Middle frontal gyrus (tissue), 1 donor: ENCODE data around the gene PKP4.
"Not testable (repeated sequence)": the region's sequence is repeated elsewhere in the genome, so short reads cannot be mapped to it uniquely, and the experiment has no call there.

Experiments used
- DNase-seq: peaks from one replicate; pipeline ENCODE4 v3.0.0-alpha.2; 2015; ENCODE audit warnings: low spot score; ENCODE audit errors: extremely low spot score

The PKP4 gene

GRCh38 chr2:158464426-158465281 is 7.9 kb downstream of the PKP4 start:
- no peak for DNase-seq

DNA sequence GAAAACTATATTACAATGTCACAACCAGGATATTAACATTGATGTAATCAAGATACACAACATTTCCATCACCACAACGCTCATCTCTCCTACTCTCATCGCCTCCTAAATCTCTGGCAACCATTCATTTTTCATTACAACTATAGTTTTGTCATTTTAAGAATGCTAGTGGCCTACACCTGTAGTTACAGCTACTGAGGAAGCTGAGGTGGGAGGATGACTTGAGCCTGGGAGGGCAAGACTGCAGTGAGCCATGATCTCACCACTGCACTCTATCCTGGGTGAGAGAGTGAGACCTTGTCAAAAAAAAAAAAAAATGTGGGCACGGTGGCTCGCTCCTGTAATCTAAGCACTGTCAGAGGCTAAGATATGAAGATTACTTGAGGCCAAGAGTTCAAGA is 10.5 kb downstream of the PKP4 start:
- no peak for DNase-seq

- DNase-seq, result not testable (repeated sequence)
Measured at GRCh38 chr2:158472829-158473228, 16.1 kb downstream of the PKP4 start.

GRCh38 chr2:158473300-158473699 is 16.5 kb downstream of the PKP4 start:
- not testable (repeated sequence) for DNase-seq

DNA sequence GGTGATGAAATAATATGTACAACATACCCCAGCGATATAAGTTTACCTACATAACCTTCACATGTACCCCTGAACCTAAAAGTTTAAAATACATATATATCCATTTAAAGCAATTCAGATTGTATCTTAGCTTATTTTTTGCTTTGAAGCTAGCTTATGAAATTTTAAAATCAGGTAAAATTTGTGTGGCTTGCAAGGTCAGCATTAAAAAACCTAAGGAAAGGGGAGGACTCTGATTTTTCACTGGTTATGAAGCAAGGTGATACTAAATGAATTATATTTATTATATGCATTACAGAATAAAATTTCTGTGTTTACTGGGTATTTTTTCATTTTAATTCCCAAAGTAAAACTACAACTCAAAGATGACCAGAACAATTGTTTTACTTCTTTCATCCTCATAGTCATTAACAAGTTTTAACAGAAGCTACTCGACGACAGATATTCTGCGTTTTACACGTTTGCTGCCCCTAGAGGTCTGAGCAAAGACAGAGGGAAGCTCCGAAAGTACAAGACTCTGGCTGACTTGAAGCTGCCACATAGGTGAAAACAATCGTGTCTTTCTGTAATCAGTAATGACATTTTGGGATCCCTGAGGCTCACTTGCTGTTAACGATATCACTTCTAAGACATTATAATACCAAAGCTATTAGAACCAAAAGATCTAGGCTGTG is 17.1 kb downstream of the PKP4 start:
- no peak for DNase-seq

GRCh38 chr2:158474526-158475011 is 17.8 kb downstream of the PKP4 start:
- DNase-seq, result not testable (repeated sequence)

GRCh38 chr2:158477202-158477601 is 20.4 kb downstream of the PKP4 start:
- DNase-seq, result no peak

- no peak for DNase-seq
Measured at GRCh38 chr2:158478237-158478636, 21.5 kb downstream of the PKP4 start.

GRCh38 chr2:158478816-158479215 is 22.1 kb downstream of the PKP4 start:
- no peak for DNase-seq

GRCh38 chr2:158481116-158481515 is 24.4 kb downstream of the PKP4 start:
- DNase-seq, result no peak

DNA sequence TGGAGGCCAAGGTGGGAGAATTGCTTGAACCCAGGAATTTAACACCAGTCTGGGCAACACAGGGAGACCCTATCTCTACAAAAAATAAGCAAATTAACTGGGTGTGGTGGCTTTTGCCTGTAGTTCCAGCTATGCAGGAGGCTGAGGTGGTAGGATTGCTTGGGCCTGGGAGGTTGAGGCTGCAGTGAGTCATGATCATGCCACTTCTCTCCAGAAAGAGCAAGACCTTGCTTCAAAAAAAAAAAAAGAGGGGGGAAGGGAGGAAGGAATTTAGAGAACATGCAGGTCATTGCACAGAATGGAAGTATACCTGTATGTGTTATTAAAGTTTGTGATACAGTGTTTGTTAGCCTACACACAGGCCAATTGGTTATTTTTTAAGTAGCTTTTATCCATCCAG is 25.8 kb downstream of the PKP4 start:
- DNase-seq, result no peak

DNA sequence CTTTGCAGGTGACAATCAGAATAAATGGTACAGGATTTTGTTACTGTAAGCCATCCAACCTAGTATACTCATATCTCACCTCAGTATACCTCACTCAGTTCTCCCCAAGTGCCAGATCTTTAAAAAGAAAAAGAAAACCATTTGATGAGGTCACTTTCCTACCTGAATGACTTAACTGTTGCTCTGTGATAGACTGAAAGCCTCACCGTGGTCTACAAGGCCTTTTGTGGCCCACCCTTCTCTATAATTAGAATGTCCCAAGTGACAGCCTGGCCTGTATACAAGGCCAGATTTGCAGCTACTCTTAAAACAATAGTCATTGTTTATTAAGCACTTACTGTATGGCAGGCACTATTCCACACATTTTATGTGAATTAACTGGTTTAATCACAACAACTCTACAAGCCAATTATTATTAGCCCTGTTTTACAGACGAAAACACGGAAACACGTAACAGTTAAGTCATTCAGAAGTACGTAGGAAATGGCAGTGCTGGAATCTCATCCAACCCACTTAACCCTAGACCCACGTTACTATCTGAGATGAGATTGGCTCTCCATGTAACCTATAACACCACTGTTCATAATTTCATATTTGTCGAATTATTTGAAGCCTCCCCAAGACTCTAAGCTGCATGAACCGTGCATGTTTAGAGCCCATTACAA is 28.3 kb downstream of the PKP4 start:
- DNase-seq, result no peak

GRCh38 chr2:158486150-158486969 is 29.6 kb downstream of the PKP4 start:
- DNase-seq, result no peak

- DNase-seq, result no peak
Measured at GRCh38 chr2:158486970-158487325, 30.2 kb downstream of the PKP4 start.

- DNase-seq, result no peak
Measured at GRCh38 chr2:158487419-158487818, 30.7 kb downstream of the PKP4 start.

- no peak for DNase-seq
Measured at GRCh38 chr2:158488442-158489216, 31.9 kb downstream of the PKP4 start.

DNA sequence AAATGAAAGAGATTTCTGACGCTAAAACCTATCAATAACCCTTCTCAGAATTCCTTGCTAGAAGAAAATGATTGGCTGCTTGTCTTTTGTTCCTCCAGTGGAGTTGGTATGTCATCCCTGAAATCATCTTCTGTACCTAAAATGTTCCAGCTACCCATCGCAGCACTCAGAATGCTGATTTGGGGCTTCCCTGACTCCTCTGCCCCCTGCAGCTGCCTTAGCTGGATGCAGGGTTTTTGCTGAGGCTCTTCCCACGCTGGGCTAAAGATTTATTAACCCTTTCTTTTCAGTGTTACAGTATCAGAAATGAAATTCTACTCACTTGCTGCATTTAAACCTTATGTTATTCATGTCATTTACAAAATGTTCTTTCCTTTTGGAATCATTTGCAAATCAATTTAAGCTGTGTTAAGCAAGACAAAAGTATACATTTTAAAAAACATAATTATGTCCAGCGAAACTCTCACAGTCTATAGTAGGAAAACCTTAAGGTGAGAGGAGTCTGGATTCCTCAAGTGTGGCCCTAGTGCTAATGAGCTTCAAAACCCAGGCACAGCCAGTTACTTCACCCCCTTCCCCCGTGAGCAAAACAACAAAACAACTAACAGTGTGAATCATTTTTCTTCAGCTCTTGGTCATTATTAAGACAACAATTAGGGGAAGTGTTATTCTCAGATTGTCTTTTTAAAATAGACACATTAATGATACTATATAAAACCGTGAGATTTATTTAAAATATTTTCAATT is 32.8 kb downstream of the PKP4 start:
- DNase-seq, result no peak

DNA sequence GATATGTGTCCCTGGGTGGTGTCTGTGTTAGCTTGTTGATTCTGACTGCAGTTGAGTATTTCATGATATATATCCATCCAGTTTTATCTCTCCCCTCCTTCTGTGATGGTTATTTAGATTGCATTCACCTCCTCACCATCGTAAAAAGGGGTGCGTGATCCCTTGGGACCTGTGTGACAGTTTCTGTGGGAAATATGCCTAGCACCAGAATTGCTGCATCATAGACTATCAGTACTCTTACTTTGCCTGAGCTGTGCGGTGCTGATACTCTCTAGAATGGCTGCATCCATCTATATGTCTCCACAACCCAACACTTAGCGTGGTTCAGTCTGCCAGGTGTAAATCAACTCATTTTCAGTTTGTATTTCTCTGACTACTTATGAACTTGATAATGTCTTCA is 34.3 kb downstream of the PKP4 start:
- no peak for DNase-seq

GRCh38 chr2:158493458-158493857 is 36.7 kb downstream of the PKP4 start:
- DNase-seq, result no peak

GRCh38 chr2:158495175-158495574 is 38.4 kb downstream of the PKP4 start:
- DNase-seq, result no peak
